VCaP (cell line): ENCODE measurements around the gene VDR.

Experiments
- H3K27ac ChIP-seq: fragments of 450-650 bp; 2 replicates; pipeline ENCODE4 v1.5.1; 2017
- CTCF ChIP-seq: fragments of 450-650 bp; conservative IDR thresholded peaks from 2 replicates; pipeline ENCODE4 v1.5.1; 2017; ENCODE audit warnings: mild to moderate bottlenecking, moderate library complexity

VDR gene

GRCh38 chr12:47799357-47799955 lies 105.3 kb downstream of the VDR start:
- no peak for TF ChIP-seq CTCF
- peak overlapping the region; percentile 97 for H3K27ac ChIP-seq

GRCh38 chr12:47798382-47798948 lies 106.3 kb downstream of the VDR start:
- TF ChIP-seq CTCF = no peak
- peak overlapping the region; percentile 97; the same call in 1 of the 2 replicates for H3K27ac ChIP-seq

- TF ChIP-seq CTCF = no peak; the same call in 1 of the 2 replicates
- H3K27ac ChIP-seq = no peak overlapping the region
These were observed 107.4 kb downstream of the VDR start for GRCh38 chr12:47797441-47797840.

- no peak for TF ChIP-seq CTCF
- H3K27ac ChIP-seq = no peak overlapping the region
These were observed 108.9 kb downstream of the VDR start for GRCh38 chr12:47795814-47796411.

- TF ChIP-seq CTCF = no peak
- H3K27ac ChIP-seq = no peak overlapping the region
These were observed 109.5 kb downstream of the VDR start for GRCh38 chr12:47795121-47795813.

- H3K27ac ChIP-seq = no peak overlapping the region
- no peak for TF ChIP-seq CTCF
These were observed 110.1 kb downstream of the VDR start for GRCh38 chr12:47794679-47795078.

- no peak for TF ChIP-seq CTCF
These were observed 111.6 kb downstream of the VDR start for GRCh38 chr12:47793015-47793681.

More at GRCh38 chr12:47793015-47793681, 111.6 kb downstream of the VDR start:
- H3K27ac ChIP-seq = no peak overlapping the region
